Measurements from ENCODE around the gene GLYATL1B. TPM values are rescaled to one million over a fixed set of nuclear protein-coding genes. Genes with fewer than 3 reads are reported as not detected.
"Not testable (repeated sequence)": the region's sequence is repeated elsewhere in the genome, so short reads cannot be mapped to it uniquely, and the experiment has no call there.

Gene GLYATL1B
- total RNA-seq, 1 experiment from 2014 or later: not detected

DNA sequence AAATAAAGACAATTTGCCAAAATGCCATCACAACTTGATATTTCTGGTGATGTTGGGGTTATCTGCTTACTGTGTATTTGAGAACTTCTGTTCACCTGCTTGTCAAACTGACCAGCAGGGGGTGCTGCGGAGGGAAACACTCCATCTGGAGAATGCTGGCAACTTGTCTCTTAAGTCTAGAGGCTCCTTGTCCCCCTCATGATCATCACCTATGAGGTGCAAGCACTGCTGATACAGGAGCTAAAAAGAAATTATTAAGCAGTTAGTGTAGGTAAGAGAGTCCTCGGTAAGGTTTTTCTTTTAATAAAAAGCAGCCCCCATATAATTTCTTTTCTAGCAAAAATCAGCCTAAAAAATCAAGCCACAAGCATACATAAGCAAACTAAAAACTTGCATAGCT lies 32.7 kb upstream of the GLYATL1B start:
- DNase-seq: peak; percentile 80

DNA sequence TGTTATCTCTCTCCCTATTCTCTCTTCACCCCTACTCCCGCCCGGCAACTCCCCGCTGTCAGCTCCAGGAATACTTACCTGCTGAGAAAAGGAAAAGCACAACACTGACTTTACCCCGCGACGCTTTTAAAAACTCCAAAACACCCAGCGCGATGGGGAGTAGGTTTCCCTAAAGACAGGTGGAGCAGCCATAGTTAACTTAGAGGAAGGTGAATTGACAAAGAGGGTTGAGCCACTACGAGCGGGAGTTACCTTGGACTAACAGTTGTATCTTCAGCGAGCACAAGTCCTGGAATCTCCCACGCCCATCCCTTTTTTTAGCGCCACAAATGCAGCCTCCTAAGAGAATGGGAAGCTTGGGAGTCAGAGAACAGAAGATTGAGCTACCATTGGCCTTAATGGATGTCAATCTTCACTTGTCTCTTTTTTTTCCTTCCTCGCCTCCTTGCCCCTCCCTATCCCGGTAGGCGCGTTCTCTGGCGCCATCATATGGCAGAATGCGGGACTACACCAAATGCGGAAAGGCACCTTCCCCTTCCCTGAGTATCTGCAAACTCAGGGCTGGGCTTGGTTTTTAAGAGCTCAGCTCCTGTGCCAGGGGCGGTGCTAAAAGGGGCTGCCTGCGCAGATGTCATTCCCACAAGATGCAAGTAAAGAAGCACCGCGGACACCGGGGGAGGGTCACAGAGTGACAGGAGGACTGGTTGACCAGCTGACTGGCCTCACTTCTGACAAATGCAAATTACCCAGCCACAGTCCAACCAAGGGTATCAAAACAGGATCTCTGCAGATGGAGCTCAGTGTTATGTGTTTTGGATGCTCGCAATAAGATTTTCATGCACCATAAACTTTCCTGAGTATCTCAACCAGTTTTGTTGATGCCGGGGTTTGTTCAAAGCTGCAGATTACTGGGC lies 27.7 kb upstream of the GLYATL1B start:
- TF ChIP-seq, protein P1, sequence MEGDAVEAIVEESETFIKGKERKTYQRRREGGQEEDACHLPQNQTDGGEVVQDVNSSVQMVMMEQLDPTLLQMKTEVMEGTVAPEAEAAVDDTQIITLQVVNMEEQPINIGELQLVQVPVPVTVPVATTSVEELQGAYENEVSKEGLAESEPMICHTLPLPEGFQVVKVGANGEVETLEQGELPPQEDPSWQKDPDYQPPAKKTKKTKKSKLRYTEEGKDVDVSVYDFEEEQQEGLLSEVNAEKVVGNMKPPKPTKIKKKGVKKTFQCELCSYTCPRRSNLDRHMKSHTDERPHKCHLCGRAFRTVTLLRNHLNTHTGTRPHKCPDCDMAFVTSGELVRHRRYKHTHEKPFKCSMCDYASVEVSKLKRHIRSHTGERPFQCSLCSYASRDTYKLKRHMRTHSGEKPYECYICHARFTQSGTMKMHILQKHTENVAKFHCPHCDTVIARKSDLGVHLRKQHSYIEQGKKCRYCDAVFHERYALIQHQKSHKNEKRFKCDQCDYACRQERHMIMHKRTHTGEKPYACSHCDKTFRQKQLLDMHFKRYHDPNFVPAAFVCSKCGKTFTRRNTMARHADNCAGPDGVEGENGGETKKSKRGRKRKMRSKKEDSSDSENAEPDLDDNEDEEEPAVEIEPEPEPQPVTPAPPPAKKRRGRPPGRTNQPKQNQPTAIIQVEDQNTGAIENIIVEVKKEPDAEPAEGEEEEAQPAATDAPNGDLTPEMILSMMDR (IDR thresholded peaks at IDR 0.05; ENCODE audit: unreplicated experiment): peak; percentile 85
- H3K36me3 Mint-ChIP-seq (ENCODE audit: insufficient read depth, unreplicated experiment); BruUV-seq (replicated peaks); H3K27ac Mint-ChIP-seq (ENCODE audit: unreplicated experiment); H3K4me1 Mint-ChIP-seq (ENCODE audit: low read depth, unreplicated experiment); H3K9me3 Mint-ChIP-seq (ENCODE audit: low read depth, unreplicated experiment): not testable (repeated sequence)
- intact Hi-C loops (cut with micrococcal nuclease; ENCODE audit: unreplicated experiment): loop anchor here (2.0 to 10.0 kb wide), 2 partner anchors 204 to 404 kb away; no protein-coding TSS in a partner anchor
- Mint-ChIP-seq H3K4me3 (ENCODE audit: low read depth, unreplicated experiment) (peak overlapping the region; percentile 68), H3K27me3 (ENCODE audit: unreplicated experiment) (peaks cover 80% of the 10 kb centered on the region)
- CTCF ChIA-PET: interaction anchor here (0.6 to 1.9 kb wide), 17 partner anchors 60 to 491 kb away, joined by 3 to 12 read pairs (median 4); partner anchors contain the start of gene DTX4
- peak; percentile 91 for DNase-seq

More for the DNA sequence above, 32.7 kb upstream of the GLYATL1B start:
- Mint-ChIP-seq H3K4me3 (ENCODE audit: low read depth, unreplicated experiment) (no peak overlapping the region), H3K9me3 (ENCODE audit: low read depth, unreplicated experiment) (no peaks in the 10 kb centered on the region), H3K4me1 (ENCODE audit: low read depth, unreplicated experiment) (no peaks in the 10 kb centered on the region), H3K36me3 (ENCODE audit: insufficient read depth, unreplicated experiment) (peaks cover 5% of the 10 kb centered on the region), H3K27me3 (ENCODE audit: unreplicated experiment) (peaks cover 39% of the 10 kb centered on the region), H3K27ac (ENCODE audit: unreplicated experiment) (no peak overlapping the region)
- TF ChIP-seq, protein P1 (IDR thresholded peaks at IDR 0.05; ENCODE audit: unreplicated experiment): peak; percentile 55
- BruUV-seq (replicated peaks): no TSS peak
- intact Hi-C loops (cut with micrococcal nuclease; ENCODE audit: unreplicated experiment): loop anchor here (1.0 to 10.0 kb wide), 4 partner anchors 49 to 199 kb away; no protein-coding TSS in a partner anchor
- CTCF ChIA-PET: interaction anchor here (1.1 kb wide), 1 partner anchor 105 kb away, joined by 4 read pairs; no protein-coding TSS in a partner anchor

DNA sequence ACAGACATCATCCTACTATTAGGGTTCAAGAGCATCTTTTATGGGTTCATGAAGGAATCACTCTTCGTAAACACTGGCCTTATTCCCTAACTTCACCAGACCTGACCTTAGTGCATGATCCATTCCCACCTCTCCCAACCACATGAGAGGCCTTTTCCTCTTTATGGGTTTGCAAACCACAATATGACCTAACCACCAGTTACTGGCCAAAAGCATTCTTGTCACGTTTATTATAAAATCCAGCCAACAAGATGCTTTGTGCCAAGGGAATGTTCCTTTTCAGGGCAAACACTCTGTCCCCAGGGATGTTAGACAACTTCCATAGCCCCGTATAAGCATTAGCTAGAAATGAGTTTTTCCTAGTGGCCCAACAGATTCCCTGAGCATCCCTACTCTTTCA lies 26.0 kb upstream of the GLYATL1B start:
- BruUV-seq (replicated peaks); DNase-seq; H3K4me1 Mint-ChIP-seq (ENCODE audit: low read depth, unreplicated experiment); H3K27ac Mint-ChIP-seq (ENCODE audit: unreplicated experiment); H3K4me3 Mint-ChIP-seq (ENCODE audit: low read depth, unreplicated experiment); H3K36me3 Mint-ChIP-seq (ENCODE audit: insufficient read depth, unreplicated experiment); H3K9me3 Mint-ChIP-seq (ENCODE audit: low read depth, unreplicated experiment); intact Hi-C loops (cut with micrococcal nuclease; ENCODE audit: unreplicated experiment); CTCF ChIA-PET: not testable (repeated sequence)
- peaks cover 88% of the 10 kb centered on the region for H3K27me3 Mint-ChIP-seq (ENCODE audit: unreplicated experiment)

DNA sequence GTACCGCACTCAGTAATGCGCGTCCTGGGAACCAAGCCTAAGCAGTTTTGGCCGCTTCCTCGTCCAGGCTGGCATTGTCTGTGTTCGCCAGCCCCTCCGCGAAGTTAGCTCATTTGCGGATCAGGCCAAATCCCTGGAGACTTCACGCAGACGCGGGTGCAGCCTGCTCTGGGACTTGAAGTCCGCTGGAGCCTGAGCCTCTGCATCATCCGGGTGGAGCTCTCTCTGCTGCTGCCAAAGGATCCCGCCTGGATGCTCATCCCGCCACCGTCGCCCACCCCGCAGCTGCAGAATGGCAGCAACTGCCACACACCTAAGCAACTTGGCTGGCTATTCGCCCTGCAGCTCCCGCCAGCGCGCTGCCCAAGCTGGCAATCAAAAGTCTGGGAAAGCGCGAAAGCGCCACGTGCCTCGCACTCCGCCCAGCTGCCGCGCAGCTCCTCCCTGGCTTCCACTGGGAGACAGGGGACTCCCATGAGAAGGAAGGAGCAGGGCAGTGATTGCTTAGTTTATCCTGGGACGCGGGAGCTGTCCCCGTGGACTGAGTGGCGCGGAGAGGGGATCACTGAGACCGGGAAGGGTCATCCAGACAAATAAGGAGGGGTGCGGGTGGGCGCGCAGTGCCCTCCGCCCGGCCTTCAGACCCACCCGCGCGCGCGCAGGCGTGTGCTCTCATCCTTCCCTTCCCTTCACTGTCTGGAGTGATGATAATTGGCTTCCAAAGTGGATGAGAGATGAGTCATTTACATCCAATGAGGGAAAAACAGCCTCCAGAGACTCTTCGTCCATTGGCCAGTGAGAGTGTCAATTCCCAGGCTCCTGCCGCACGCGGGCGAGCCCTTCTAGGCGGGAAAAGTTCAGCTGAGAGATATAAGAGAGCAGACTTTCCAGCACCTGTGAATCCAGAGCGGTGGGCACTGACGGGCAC lies 23.2 kb upstream of the GLYATL1B start:
- H3K36me3 Mint-ChIP-seq (ENCODE audit: insufficient read depth, unreplicated experiment): peaks cover 5% of the 10 kb centered on the region

DNA sequence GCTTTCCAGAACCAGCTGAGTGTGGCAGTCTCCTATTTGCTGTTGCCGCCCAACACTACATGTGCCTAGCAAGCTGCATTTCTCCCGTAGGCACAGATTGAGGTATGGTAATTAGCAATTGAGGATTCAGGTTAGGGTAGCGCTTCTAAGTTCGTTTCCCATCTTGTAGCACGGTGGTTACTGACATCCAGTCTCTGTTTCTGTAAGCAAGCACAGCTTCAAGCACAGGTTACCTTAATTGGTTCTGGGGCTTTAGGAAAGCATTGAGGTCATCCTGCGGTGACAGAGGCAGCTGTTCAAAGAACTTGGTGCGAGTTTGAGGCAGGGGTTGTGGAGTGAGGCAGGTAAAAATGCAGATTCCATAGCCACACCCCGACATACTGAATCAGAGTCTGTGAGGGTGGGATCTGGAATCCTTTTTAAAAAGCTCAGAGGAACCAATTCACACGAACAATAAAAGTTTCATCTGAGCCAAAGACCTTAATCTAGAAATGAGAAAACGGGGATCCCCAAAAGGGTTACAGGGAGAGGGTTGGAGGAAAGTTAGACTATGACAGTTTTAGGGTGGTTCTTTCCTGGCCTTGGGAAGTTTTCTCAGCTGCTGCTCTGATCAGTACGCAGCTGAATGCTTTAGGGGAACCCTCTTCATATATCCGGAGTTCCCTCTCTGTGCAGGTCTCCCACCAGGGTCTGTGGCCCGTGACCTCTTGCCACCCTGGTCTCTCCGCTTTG lies 21.9 kb upstream of the GLYATL1B start:
- intact Hi-C loops (cut with micrococcal nuclease; ENCODE audit: unreplicated experiment); H3K4me1 Mint-ChIP-seq (ENCODE audit: low read depth, unreplicated experiment); H3K4me3 Mint-ChIP-seq (ENCODE audit: low read depth, unreplicated experiment); H3K36me3 Mint-ChIP-seq (ENCODE audit: insufficient read depth, unreplicated experiment); DNase-seq; CTCF ChIA-PET; H3K27ac Mint-ChIP-seq (ENCODE audit: unreplicated experiment); H3K9me3 Mint-ChIP-seq (ENCODE audit: low read depth, unreplicated experiment); BruUV-seq (replicated peaks): not testable (repeated sequence)
- peaks cover 98% of the 10 kb centered on the region for H3K27me3 Mint-ChIP-seq (ENCODE audit: unreplicated experiment)

More for the DNA sequence above, 23.2 kb upstream of the GLYATL1B start:
- no peak for DNase-seq
- no peaks in the 10 kb centered on the region for H3K9me3 Mint-ChIP-seq (ENCODE audit: low read depth, unreplicated experiment)
- CTCF ChIA-PET: no interaction called here
- H3K4me3 Mint-ChIP-seq (ENCODE audit: low read depth, unreplicated experiment): no peak overlapping the region
- peaks cover 88% of the 10 kb centered on the region for H3K27me3 Mint-ChIP-seq (ENCODE audit: unreplicated experiment)
- BruUV-seq (replicated peaks): no TSS peak
- no peaks in the 10 kb centered on the region for H3K4me1 Mint-ChIP-seq (ENCODE audit: low read depth, unreplicated experiment)
- TF ChIP-seq, protein P1 (IDR thresholded peaks at IDR 0.05; ENCODE audit: unreplicated experiment): no peak
- intact Hi-C loops (cut with micrococcal nuclease; ENCODE audit: unreplicated experiment): no loop called here
- H3K27ac Mint-ChIP-seq (ENCODE audit: unreplicated experiment): no peak overlapping the region
